Omental fat pad (tissue), 4 donors: Measurements from ENCODE around the gene ARHGAP15. TPM values are rescaled to one million over a fixed set of nuclear protein-coding genes. Genes with fewer than 3 reads are reported as not detected.

Source experiments
- ATAC-seq: fragments of 150-250 bp; one replicate; pipeline ENCODE4 v1.9.1; 2016; ENCODE audit warnings: mild to moderate bottlenecking, moderate library complexity; ENCODE audit not compliant: low FRiP score
- DNase-seq: peaks from one replicate; pipeline ENCODE4 v3.0.0-alpha.2; 2019; ENCODE audit warnings: low spot score
- total RNA-seq, 4 donors: library from RNA; depleted of rRNA; stranded (reverse); fragments of >200 nt; gene quantifications; one replicate each; pipeline ENCODE4 v1.1.0, GENCODE V29; 2016
- TF ChIP-seq, protein P1 (sequence below), 3 donors: fragments of 450-650 bp; IDR thresholded peaks; one replicate each; pipeline ENCODE4 v1.5.1; 2016 to 2017; ENCODE audit warnings: antibody characterized with exemption in 3 of 3, mild to moderate bottlenecking in 3 of 3, moderate library complexity in 2 of 3

The ARHGAP15 gene
- total RNA-seq, 4 donors from 2014 or later: 12.2 to 27.6 (median 20.7) TPM

- TF ChIP-seq, protein P1, sequence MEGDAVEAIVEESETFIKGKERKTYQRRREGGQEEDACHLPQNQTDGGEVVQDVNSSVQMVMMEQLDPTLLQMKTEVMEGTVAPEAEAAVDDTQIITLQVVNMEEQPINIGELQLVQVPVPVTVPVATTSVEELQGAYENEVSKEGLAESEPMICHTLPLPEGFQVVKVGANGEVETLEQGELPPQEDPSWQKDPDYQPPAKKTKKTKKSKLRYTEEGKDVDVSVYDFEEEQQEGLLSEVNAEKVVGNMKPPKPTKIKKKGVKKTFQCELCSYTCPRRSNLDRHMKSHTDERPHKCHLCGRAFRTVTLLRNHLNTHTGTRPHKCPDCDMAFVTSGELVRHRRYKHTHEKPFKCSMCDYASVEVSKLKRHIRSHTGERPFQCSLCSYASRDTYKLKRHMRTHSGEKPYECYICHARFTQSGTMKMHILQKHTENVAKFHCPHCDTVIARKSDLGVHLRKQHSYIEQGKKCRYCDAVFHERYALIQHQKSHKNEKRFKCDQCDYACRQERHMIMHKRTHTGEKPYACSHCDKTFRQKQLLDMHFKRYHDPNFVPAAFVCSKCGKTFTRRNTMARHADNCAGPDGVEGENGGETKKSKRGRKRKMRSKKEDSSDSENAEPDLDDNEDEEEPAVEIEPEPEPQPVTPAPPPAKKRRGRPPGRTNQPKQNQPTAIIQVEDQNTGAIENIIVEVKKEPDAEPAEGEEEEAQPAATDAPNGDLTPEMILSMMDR (IDR thresholded peaks at IDR 0.05): no peak
- DNase-seq (no peak), ATAC-seq (no peak)
These were observed 416.7 kb downstream of the ARHGAP15 start for GRCh38 chr2:143545949-143546255.

DNA sequence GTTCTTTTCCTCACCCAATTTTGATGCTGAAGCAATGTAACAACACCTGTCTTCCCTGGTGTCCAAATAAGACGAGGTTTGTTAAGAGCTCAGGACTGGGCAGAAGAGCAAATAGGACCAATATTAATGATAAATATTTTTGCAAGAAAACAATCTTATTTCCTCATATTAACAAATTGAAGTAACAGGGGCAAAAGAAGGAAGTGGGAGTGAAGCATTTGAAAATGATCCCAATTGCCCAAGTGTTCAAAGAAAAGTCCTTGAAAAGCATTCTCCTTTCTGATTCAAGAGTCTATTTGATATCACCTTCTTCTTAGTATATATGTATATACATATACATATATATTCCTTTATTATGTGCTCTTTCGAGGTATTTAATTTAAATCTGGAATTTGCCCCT is 418.8 kb downstream of the ARHGAP15 start:
- ATAC-seq: no peak

DNA sequence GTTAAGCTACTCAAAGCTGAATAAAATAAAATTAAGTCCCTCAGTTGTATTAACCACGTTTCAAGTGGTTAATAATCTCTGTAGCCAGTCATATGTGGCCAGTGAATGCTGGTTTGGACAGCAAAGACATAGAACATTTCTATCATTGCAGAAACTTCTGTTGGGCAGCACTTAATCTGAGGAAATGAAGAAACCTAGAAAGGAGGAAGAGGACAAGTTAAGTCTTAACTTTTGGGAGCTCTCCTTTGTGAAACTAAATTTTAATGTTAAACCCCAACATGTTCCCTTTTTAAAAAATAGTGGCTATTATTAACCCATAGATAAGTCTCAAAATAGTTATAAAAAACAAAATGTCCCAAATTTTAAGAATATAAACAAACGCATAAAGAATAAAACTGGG is 421.3 kb downstream of the ARHGAP15 start:
- DNase-seq (no peak), ATAC-seq (no peak)
- TF ChIP-seq, protein P1 (IDR thresholded peaks at IDR 0.05): no peak

More for the DNA sequence above, 418.8 kb downstream of the ARHGAP15 start:
- DNase-seq: no peak
- TF ChIP-seq, protein P1 (IDR thresholded peaks at IDR 0.05): no peak

DNA sequence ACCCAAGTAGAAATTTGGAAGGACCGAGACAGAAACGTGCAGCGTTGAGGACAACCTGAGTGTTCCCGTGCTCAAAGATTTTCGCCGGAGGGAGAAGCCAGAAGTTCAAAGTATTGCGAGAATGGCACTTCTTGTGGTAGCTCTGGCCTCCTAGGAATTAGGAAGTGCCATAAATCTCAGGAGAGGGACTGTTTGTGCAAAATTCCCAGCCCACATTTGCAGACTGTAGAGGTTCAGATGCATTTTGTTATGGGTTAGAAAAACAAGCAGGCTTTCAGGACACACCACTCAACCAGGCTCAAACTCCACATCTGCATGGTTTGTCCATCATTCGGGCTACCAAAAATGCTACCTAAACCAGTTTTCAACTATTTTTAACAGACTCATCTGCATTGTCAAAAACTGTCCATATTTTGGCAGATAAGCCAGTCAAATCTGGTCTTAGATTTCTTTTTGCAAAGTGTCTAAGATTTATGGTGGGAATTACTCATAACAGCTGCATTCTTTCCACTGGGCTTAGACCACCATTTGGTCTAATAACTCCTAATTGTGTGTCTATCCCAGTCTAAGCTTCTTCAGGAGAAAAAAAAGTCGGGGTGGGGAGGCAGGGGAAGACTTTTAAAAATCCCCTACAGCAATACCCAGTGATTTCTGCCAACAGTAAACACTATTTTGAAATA is 422.9 kb downstream of the ARHGAP15 start:
- TF ChIP-seq, protein P1 (IDR thresholded peaks at IDR 0.05): no peak
- DNase-seq: no peak
- no peak for ATAC-seq

DNA sequence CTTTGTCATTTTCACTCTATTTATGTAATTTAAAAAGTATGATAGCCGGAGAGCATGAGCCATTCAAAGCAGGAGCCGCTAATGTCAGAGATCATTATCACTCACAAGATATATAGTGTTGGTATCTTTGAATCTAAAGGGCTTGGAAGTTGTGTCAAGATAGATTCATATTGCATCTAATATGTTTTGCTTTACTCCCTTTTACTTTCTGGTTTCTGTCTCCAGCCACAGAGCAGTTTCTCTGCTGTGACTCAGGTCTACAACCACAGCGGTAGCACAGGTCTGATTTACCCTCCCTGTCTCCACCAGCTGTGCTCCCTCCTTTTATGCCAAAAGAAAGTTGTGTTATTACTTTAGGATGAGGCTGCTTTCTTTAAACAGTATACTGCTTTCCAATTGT is 424.0 kb downstream of the ARHGAP15 start:
- TF ChIP-seq, protein P1 (IDR thresholded peaks at IDR 0.05): no peak
- DNase-seq (no peak), ATAC-seq (no peak)

- DNase-seq (no peak), ATAC-seq (peak; percentile 77)
- TF ChIP-seq, protein P1 (IDR thresholded peaks at IDR 0.05): no peak
These were observed 429.4 kb downstream of the ARHGAP15 start for GRCh38 chr2:143558665-143559064.

DNA sequence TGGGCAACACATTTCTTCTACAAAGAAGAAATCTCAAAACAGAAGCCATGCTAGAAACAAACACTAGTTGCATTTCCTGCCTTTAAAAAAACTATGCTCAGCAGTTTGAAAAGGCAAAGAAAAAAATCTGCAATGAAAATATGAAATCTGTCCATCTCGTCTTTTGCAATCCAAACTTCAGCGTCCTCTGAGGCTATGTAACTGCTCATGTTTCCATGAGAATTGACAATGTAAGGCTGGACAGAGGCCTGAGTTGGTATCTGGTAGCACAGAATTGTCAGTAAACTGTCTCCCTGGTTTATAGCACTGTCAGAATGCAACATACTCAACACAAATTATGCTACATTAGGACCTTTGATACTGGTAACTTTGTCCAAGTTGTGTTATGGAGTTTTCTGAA is 429.9 kb downstream of the ARHGAP15 start:
- no peak for ATAC-seq
- TF ChIP-seq, protein P1 (IDR thresholded peaks at IDR 0.05): no peak

More for the DNA sequence above, 429.9 kb downstream of the ARHGAP15 start:
- DNase-seq: no peak
